DND-41 (cell line): Measurements from ENCODE around the gene SGMS1.

Experiments
- CTCF ChIP-seq: IDR thresholded peaks from 2 replicates; pipeline ENCODE4 v1.5.1; 2012; ENCODE audit warnings: borderline replicate concordance, low read length, moderate library complexity, mild to moderate bottlenecking; ENCODE audit not compliant: poor library complexity, severe bottlenecking; ENCODE audit errors: extremely low read depth
- EZH2 ChIP-seq: IDR thresholded peaks from 3 replicates; pipeline ENCODE4 v1.6.1; 2012; ENCODE audit warnings: borderline replicate concordance, low read depth, mild to moderate bottlenecking, moderate library complexity, low read length, inconsistent platforms; ENCODE audit not compliant: severe bottlenecking

GRCh38 chr10:50563906-50564305 lies 59.9 kb downstream of the SGMS1 start:
- TF ChIP-seq CTCF (no peak), EZH2 (no peak)
